Measurements from ENCODE around the gene C1orf52. TPM values are rescaled to one million over a fixed set of nuclear protein-coding genes. Genes with fewer than 3 reads are reported as not detected.

The C1orf52 gene
- total RNA-seq, 3 donors from 2014 or later, result 11.6 to 21.6 (median 15.0) TPM

- intact Hi-C loops (cut with DNase I; ENCODE audit: low total_unique reads), result no loop called here
- Histone ChIP-seq H3K4me1 (peaks cover 0 to 9% of the 10 kb centered on the region in 2 donors), H3K9me3 (no peaks in the 10 kb centered on the region), H3K36me3 (no peaks in the 10 kb centered on the region), H3K27me3 (no peaks in the 10 kb centered on the region), H3K4me3 (no peak overlapping the region), H3K27ac (peak overlapping the region; percentile 97)
- DNase-seq (ENCODE audit: low spot score in 2 of 2), result no peak
- no peak for TF ChIP-seq CTCF (IDR thresholded peaks at IDR 0.05)
Observed at GRCh38 chr1:85277802-85278201, 18.3 kb upstream of the C1orf52 start.

- intact Hi-C loops (cut with DNase I; ENCODE audit: low total_unique reads), result no loop called here
- H3K36me3 ChIP-seq, result no peaks in the 10 kb centered on the region
- H3K27me3 ChIP-seq, result no peaks in the 10 kb centered on the region
- no peak for TF ChIP-seq POLR2A (IDR thresholded peaks at IDR 0.05)
- no peak for TF ChIP-seq POLR2AphosphoS5 (IDR thresholded peaks at IDR 0.05)
- no peak for TF ChIP-seq CTCF (IDR thresholded peaks at IDR 0.05)
- H3K4me1 ChIP-seq, result peaks cover 0 to 9% of the 10 kb centered on the region in 2 donors
- no peaks in the 10 kb centered on the region for H3K9me3 ChIP-seq
- DNase-seq (ENCODE audit: low spot score in 2 of 2), result no peak
- H3K4me3 ChIP-seq, result peak overlapping the region; percentile 86 to 90 (median 88)
- peak overlapping the region; percentile 97 for H3K27ac ChIP-seq
Observed at GRCh38 chr1:85276978-85277639, 17.6 kb upstream of the C1orf52 start.

GRCh38 chr1:85276215-85276977, 16.9 kb upstream of the C1orf52 start, which contains the start of gene BCL10:
Gene BCL10, minus strand, starts transcription at chr1:85276632. Its CDS starts 280 bp downstream, at chr1:85276352.
- intact Hi-C loops (cut with DNase I; ENCODE audit: low total_unique reads), result no loop called here
- H3K9me3 ChIP-seq, result no peaks in the 10 kb centered on the region
- peak within 1 kb of the TSS; percentile 86 to 90 (median 88) for H3K4me3 ChIP-seq
- H3K27ac ChIP-seq, result peak within 1 kb of the TSS; percentile 97
- no peaks in the 10 kb centered on the region for H3K36me3 ChIP-seq
- H3K4me1 ChIP-seq, result peaks cover 0 to 9% of the 10 kb centered on the region in 2 donors
- TF ChIP-seq POLR2AphosphoS5 (IDR thresholded peaks at IDR 0.05), result peak; percentile 74 to 95 (median 85)
- no peak for TF ChIP-seq CTCF (IDR thresholded peaks at IDR 0.05)
- peak; percentile 76 for TF ChIP-seq POLR2A (IDR thresholded peaks at IDR 0.05)
- peak; percentile 98 for DNase-seq (ENCODE audit: low spot score in 2 of 2)
- no peaks in the 10 kb centered on the region for H3K27me3 ChIP-seq

GRCh38 chr1:85275701-85276214, 16.3 kb upstream of the C1orf52 start:
- Histone ChIP-seq H3K4me1 (peaks cover 0 to 9% of the 10 kb centered on the region in 2 donors), H3K27ac (peak overlapping the region; percentile 97), H3K27me3 (no peaks in the 10 kb centered on the region), H3K36me3 (no peaks in the 10 kb centered on the region), H3K9me3 (no peaks in the 10 kb centered on the region), H3K4me3 (peak overlapping the region; percentile 86 to 90 (median 88))
- intact Hi-C loops (cut with DNase I; ENCODE audit: low total_unique reads), result no loop called here
- TF ChIP-seq POLR2AphosphoS5 (IDR thresholded peaks at IDR 0.05) (no peak), CTCF (IDR thresholded peaks at IDR 0.05) (no peak), POLR2A (IDR thresholded peaks at IDR 0.05) (no peak)
- DNase-seq (ENCODE audit: low spot score in 2 of 2), result no peak
